CD4-positive, alpha-beta T cell treated with Interleukin-6 at 100 ng/mL for 8 hours (primary cell): ENCODE measurements around the gene CALU.

ENCODE experiments used
- DNase-seq: peaks from one replicate; pipeline ENCODE4 v3.0.0-alpha.2; 2020; ENCODE audit warnings: mixed read lengths, low spot score

Gene CALU

DNA sequence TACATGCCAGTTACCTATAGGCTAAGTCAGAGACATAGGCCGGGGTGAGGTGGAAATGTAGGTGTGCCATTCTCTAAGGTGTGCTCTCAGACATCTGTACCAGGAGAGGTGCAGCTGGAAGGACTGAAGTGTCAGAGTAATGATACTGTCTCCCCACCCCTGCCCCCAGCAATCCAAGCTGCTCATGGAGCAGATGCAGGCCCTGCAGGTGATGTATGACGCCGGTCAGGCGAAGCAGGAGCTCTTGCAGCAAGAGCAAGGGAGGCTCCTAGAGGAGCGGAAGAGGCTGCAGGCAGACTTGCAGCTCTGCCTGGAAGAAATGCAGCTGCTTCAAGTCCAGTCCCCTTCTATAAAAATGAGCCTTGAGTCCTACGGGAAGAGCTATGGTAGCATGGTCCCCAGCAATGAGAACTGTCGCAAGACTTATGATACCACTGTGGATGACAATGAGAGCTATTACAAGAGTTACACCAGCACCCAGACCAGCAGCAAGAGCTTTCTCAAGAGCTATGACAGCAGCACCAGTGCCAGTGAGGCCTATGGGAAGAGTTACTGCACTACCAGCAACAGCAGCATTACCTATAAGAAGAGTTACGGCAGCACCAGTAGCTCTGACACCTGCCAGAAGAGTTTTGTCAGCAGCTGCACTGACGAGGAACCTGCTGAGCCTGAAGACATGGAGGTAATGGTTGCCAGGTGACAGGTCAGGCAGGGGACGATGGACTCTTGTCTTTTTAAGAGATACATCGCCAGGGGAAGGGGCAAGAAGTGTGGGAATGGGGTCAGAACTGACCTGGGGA lies 72.7 kb downstream of the CALU start:
- no peak for DNase-seq

- DNase-seq: no peak
These were observed 73.5 kb downstream of the CALU start for GRCh38 chr7:128812514-128813168.

GRCh38 chr7:128814499-128814898 lies 75.3 kb downstream of the CALU start:
- DNase-seq: no peak

- no peak for DNase-seq
These were observed 76.3 kb downstream of the CALU start for GRCh38 chr7:128815289-128815942.

DNA sequence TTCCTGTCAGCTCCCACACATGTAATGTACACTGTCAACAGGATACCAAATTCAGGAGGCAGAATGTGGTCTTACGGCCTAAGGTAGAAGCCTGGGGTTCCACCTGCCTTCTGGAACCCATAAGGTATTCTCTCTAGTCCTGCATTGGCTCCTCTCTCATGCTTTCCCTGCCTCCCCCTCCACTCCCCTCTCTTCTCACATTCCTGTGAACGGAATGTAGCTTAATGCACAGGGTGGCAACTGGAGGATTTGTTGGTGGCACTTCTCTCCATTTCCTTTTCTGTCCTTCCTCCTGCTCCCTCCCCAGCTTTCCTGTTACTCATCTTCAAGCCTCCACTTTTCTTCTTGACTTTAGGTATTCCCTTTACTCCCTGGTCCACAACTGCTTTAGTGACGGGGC lies 79.5 kb downstream of the CALU start:
- DNase-seq: no peak
